H1 (cell line): Measurements from ENCODE around the gene KRT7. TPM values are rescaled to one million over a fixed set of nuclear protein-coding genes. Genes with fewer than 3 reads are reported as not detected.

Experiments used
- CTCF ChIA-PET: fragments of 300-600 bp; sonication (Branson Sonifier 250); formaldehyde crosslinking; loops from one replicate; lab custom pipeline; 2021; ENCODE audit not compliant: partially characterized antibody; lab: Charles Lee
- POLR2A ChIA-PET: fragments of 300-600 bp; sonication (Branson Sonifier 250); formaldehyde crosslinking; loops from one replicate; lab custom pipeline; 2021; ENCODE audit warnings: inconsistent platforms; ENCODE audit not compliant: partially characterized antibody; lab: Charles Lee
- DNase-seq, 2 experiments: peaks; one replicate each; pipeline versions ENCODE4 v3.0.0 to v3.0.0-alpha.2; 2010 to 2022; ENCODE audit warnings: low spot score in 2 of 2, low read depth in 1 of 2, mixed read lengths in 1 of 2
- FAIRE-seq: peaks from 2 replicates; lab custom pipeline; 2011; peaks lifted over from hg19 to GRCh38; lab: Jason Lieb, UNC
- H2AFZ ChIP-seq: 2 replicates; pipeline ENCODE4 v1.8.1; 2012; ENCODE audit warnings: low read length, inconsistent platforms
- H2AK5ac ChIP-seq: 2 replicates; pipeline ENCODE4 v1.6.1; 2013; ENCODE audit warnings: low read depth, low read length
- H2BK120ac ChIP-seq: replicated peaks from 2 replicates; pipeline ENCODE3; 2013; ENCODE audit warnings: low read depth, low read length, inconsistent platforms
- H2BK12ac ChIP-seq: 2 replicates; pipeline ENCODE4 v1.6.1; 2013; ENCODE audit warnings: low read depth, low read length
- H2BK15ac ChIP-seq: 2 replicates; pipeline ENCODE4 v1.6.1; 2013; ENCODE audit warnings: low read length
- H2BK20ac ChIP-seq: 2 replicates; pipeline ENCODE4 v1.6.1; 2013; ENCODE audit warnings: low read length
- H2BK5ac ChIP-seq: 2 replicates; pipeline ENCODE4 v1.6.1; 2013; ENCODE audit warnings: low read depth, low read length
- H3K14ac ChIP-seq: 2 replicates; pipeline ENCODE4 v1.6.1; 2013; ENCODE audit warnings: inconsistent platforms; ENCODE audit not compliant: insufficient read length
- H3K18ac ChIP-seq: 2 replicates; pipeline ENCODE4 v1.6.1; 2013; ENCODE audit warnings: low read length; ENCODE audit errors: extremely low read depth
- H3K23ac ChIP-seq: 2 replicates; pipeline ENCODE4 v1.6.1; 2013; ENCODE audit warnings: inconsistent platforms; ENCODE audit not compliant: insufficient read length
- H3K23me2 ChIP-seq: 2 replicates; pipeline ENCODE4 v1.6.1; 2013; ENCODE audit warnings: low read depth, low read length
- H3K27ac ChIP-seq: 2 replicates; pipeline ENCODE4 v1.6.1; 2011; ENCODE audit warnings: low read depth, low read length, inconsistent platforms
- H3K27me3 ChIP-seq, 4 experiments: replicated peaks in 1 of 4; 1 replicate in 1 of 4; 2 replicates in 3 of 4; pipeline versions ENCODE4 v1.6.1 to v1.8.1; 2011 to 2013; ENCODE audit warnings: low read length in 3 of 4, mild to moderate bottlenecking in 3 of 4, inconsistent platforms in 2 of 4, mixed read lengths in 2 of 4, moderate library complexity in 1 of 4; ENCODE audit not compliant: control insufficient read depth in 3 of 4, insufficient read depth in 3 of 4; ENCODE audit errors: extremely low read depth in 1 of 4
- H3K36me3 ChIP-seq, 4 experiments: 2 replicates each; pipeline versions ENCODE4 v1.6.1 to v1.8.1; 2011 to 2013; ENCODE audit warnings: mild to moderate bottlenecking in 4 of 4, low read length in 3 of 4, moderate library complexity in 2 of 4, control low read depth in 1 of 4, inconsistent platforms in 1 of 4; ENCODE audit not compliant: insufficient read depth in 4 of 4, control insufficient read depth in 2 of 4
- H3K4ac ChIP-seq: replicated peaks from 2 replicates; pipeline ENCODE3; 2013; ENCODE audit warnings: low read length, low read depth, mixed read lengths, inconsistent platforms; ENCODE audit not compliant: insufficient read length
- H3K4me1 ChIP-seq, 4 experiments: replicated peaks in 1 of 4; 1 replicate in 1 of 4; 2 replicates in 3 of 4; pipeline versions ENCODE4 v1.6.1 to v1.8.1; 2011 to 2013; ENCODE audit warnings: low read length in 3 of 4, inconsistent platforms in 2 of 4, mixed read lengths in 1 of 4; ENCODE audit not compliant: insufficient read depth in 4 of 4, control insufficient read depth in 3 of 4
- H3K4me2 ChIP-seq, 2 experiments: 2 replicates each; pipeline versions ENCODE4 v1.6.1 to v1.8.1; 2011 to 2013; ENCODE audit warnings: low read depth in 2 of 2, low read length in 2 of 2, control low read depth in 1 of 2, inconsistent platforms in 1 of 2, mild to moderate bottlenecking in 1 of 2; ENCODE audit not compliant: insufficient read depth in 1 of 2
- H3K4me3 ChIP-seq, 4 experiments: fragments of 200-600, 300-600 bp in 1 of 4; sonication (generic), shearing (Covaris generic), sonication (Bioruptor Twin) in 1 of 4; 2 replicates each; pipeline versions ENCODE4 v1.5.1 to v1.8.1; 2011 to 2016; ENCODE audit warnings: low read length in 4 of 4, low read depth in 3 of 4, control low read depth in 2 of 4, inconsistent platforms in 2 of 4, mild to moderate bottlenecking in 2 of 4, mixed read lengths in 1 of 4, moderate library complexity in 1 of 4; ENCODE audit not compliant: insufficient read depth in 2 of 4; ENCODE audit errors: extremely low read depth in 1 of 4
- H3K56ac ChIP-seq: replicated peaks from 2 replicates; pipeline ENCODE3; 2013; ENCODE audit warnings: low read depth, mild to moderate bottlenecking, mixed read lengths, low read length, inconsistent platforms; ENCODE audit not compliant: insufficient read length
- H3K79me1 ChIP-seq: 2 replicates; pipeline ENCODE4 v1.6.1; 2013; ENCODE audit warnings: low read depth, low read length, control low read depth
- H3K79me2 ChIP-seq, 2 experiments: 2 replicates each; pipeline versions ENCODE4 v1.6.1 to v1.8.1; 2012 to 2013; ENCODE audit warnings: low read length in 2 of 2, mild to moderate bottlenecking in 2 of 2, inconsistent platforms in 1 of 2; ENCODE audit not compliant: insufficient read depth in 2 of 2, control insufficient read depth in 1 of 2
- H3K9ac ChIP-seq, 4 experiments: replicated peaks in 1 of 4; 1 replicate in 1 of 4; 2 replicates in 3 of 4; pipeline versions ENCODE4 v1.6.1 to v1.8.1; 2011 to 2013; ENCODE audit warnings: low read depth in 3 of 4, low read length in 3 of 4, control low read depth in 2 of 4, mild to moderate bottlenecking in 2 of 4, moderate library complexity in 2 of 4, inconsistent platforms in 1 of 4; ENCODE audit errors: extremely low read depth in 1 of 4
- H3K9me3 ChIP-seq, 2 experiments: 2 replicates each; pipeline versions ENCODE4 v1.6.1 to v1.8.1; 2012 to 2013; ENCODE audit warnings: mild to moderate bottlenecking in 2 of 2, moderate library complexity in 2 of 2, control low read depth in 1 of 2, inconsistent platforms in 1 of 2, low read depth in 1 of 2, low read length in 1 of 2, mixed read lengths in 1 of 2; ENCODE audit not compliant: insufficient read depth in 2 of 2
- H4K20me1 ChIP-seq, 2 experiments: replicated peaks in 1 of 2; 2 replicates each; pipeline versions ENCODE3 to v1.8.1; 2011 to 2013; ENCODE audit warnings: inconsistent platforms in 2 of 2, low read length in 2 of 2, mild to moderate bottlenecking in 1 of 2; ENCODE audit not compliant: insufficient read depth in 2 of 2, control insufficient read depth in 1 of 2
- H4K5ac ChIP-seq: 2 replicates; pipeline ENCODE4 v1.6.1; 2013; ENCODE audit warnings: low read length, low read depth, mixed read lengths, inconsistent platforms; ENCODE audit not compliant: insufficient read length
- H4K8ac ChIP-seq: 2 replicates; pipeline ENCODE4 v1.8.0; 2013; ENCODE audit warnings: mild to moderate bottlenecking, moderate library complexity, low read length, inconsistent platforms; ENCODE audit not compliant: insufficient read depth; ENCODE audit errors: extremely low read depth
- H4K91ac ChIP-seq: replicated peaks from 2 replicates; pipeline ENCODE3; 2013; ENCODE audit warnings: low read length, mixed read lengths, inconsistent platforms; ENCODE audit not compliant: insufficient read length
- ATF2 ChIP-seq: IDR thresholded peaks from 2 replicates; pipeline ENCODE4 v1.6.1; 2012; ENCODE audit warnings: low read length, inconsistent platforms
- EP300 ChIP-seq, 2 experiments: IDR thresholded peaks; 1 replicate in 1 of 2; 2 replicates in 1 of 2; pipeline ENCODE4 v1.6.1; 2011 to 2012; ENCODE audit warnings: low read depth in 2 of 2, low read length in 2 of 2, mild to moderate bottlenecking in 2 of 2, borderline replicate concordance in 1 of 2, inconsistent platforms in 1 of 2, moderate library complexity in 1 of 2
- HDAC2 ChIP-seq, 2 experiments: fragments of 300-600 bp in 1 of 2; sonication (generic) in 1 of 2; IDR thresholded peaks; 2 replicates each; pipeline ENCODE4 v1.6.1; 2011 to 2012; ENCODE audit warnings: low read depth in 2 of 2, low read length in 2 of 2, mild to moderate bottlenecking in 2 of 2, moderate library complexity in 2 of 2, borderline replicate concordance in 1 of 2, inconsistent platforms in 1 of 2
- NANOG ChIP-seq: IDR thresholded peaks from 2 replicates; pipeline ENCODE4 v1.6.1; 2011; ENCODE audit warnings: low read length, low read depth, mild to moderate bottlenecking, inconsistent platforms; ENCODE audit not compliant: insufficient read depth, poor library complexity, severe bottlenecking
- POU5F1 ChIP-seq: IDR thresholded peaks from 2 replicates; pipeline ENCODE4 v1.6.1; 2011; ENCODE audit warnings: low read depth, mild to moderate bottlenecking, low read length, moderate library complexity
- RNF2 ChIP-seq: fragments of 200-900, 300-1000 bp; sonication (generic); IDR thresholded peaks from 2 replicates; pipeline ENCODE4 v1.7.1; 2016; ENCODE audit warnings: borderline replicate concordance, low read depth, mild to moderate bottlenecking, antibody characterized with exemption, low read length; ENCODE audit not compliant: poor library complexity, severe bottlenecking; ENCODE audit errors: missing control alignments
- SAP30 ChIP-seq: fragments of 300-600 bp; sonication (generic); IDR thresholded peaks from 2 replicates; pipeline ENCODE4 v1.7.1; 2012; ENCODE audit warnings: low read length, moderate library complexity, mild to moderate bottlenecking, inconsistent platforms; ENCODE audit not compliant: insufficient read depth, insufficient replicate concordance
- SRF ChIP-seq: IDR thresholded peaks from 2 replicates; pipeline ENCODE4 v1.6.1; 2011; ENCODE audit warnings: mild to moderate bottlenecking, low read depth, low read length, moderate library complexity
- TAF7 ChIP-seq: optimal IDR thresholded peaks from 2 replicates; pipeline ENCODE3; 2011; ENCODE audit warnings: low read depth, mild to moderate bottlenecking, inconsistent platforms, low read length, moderate library complexity, borderline replicate concordance
- TEAD4 ChIP-seq: IDR thresholded peaks from 2 replicates; pipeline ENCODE4 v1.6.1; 2012; ENCODE audit warnings: low read depth, low read length, inconsistent platforms, mixed read lengths
- WGBS, 2 experiments: shearing (Covaris generic) in 1 of 2; methylation state at CpG; one replicate each; pipeline versions ENCODE4 v1.1.6 to v1.1.7; 2013 to 2015; ENCODE audit warnings: low lambda C conversion rate in 2 of 2, mixed read lengths in 2 of 2, inconsistent platforms in 1 of 2, low coverage in 1 of 2, missing lambda C conversion rate in 1 of 2; ENCODE audit not compliant: insufficient replicate concordance in 2 of 2, insufficient coverage in 1 of 2, insufficient read length in 1 of 2; ENCODE audit errors: extremely low coverage in 1 of 2, missing lambda C conversion rate in 1 of 2; 5-methylcytosine and 5-hydroxymethylcytosine counted together
- polyA plus RNA-seq, 7 experiments: library from polyadenylated mRNA; depleted of rRNA in 3 of 7; stranded (reverse) in 5 of 7; unstranded in 2 of 7; fragments of >200 nt in 5 of 7; fragments of 200-250 nt in 2 of 7; gene quantifications; 1 replicate in 5 of 7; 2 replicates in 1 of 7; 4 replicates in 1 of 7; pipeline versions ENCODE4 v1.2.1 to v1.2.3, GENCODE V29; 2011 to 2013; ENCODE audit warnings: missing spikeins in 2 of 7, mixed read lengths in 2 of 7
- total RNA-seq: library from RNA; stranded (reverse); fragmentation: NEBNext Ultra II Directional; extraction: Animal tissue kit (Norgen Biotek cat#: 25700); gene quantifications from 2 replicates; pipeline ENCODE4 v1.2.1, GENCODE V29; 2021

Gene KRT7
- total and polyA plus RNA-seq, 2 of the 8 experiments (the other 6 are each of a cell fraction or from before 2014, with no cell fraction given) = 13.2 to 19.0 TPM

DNA sequence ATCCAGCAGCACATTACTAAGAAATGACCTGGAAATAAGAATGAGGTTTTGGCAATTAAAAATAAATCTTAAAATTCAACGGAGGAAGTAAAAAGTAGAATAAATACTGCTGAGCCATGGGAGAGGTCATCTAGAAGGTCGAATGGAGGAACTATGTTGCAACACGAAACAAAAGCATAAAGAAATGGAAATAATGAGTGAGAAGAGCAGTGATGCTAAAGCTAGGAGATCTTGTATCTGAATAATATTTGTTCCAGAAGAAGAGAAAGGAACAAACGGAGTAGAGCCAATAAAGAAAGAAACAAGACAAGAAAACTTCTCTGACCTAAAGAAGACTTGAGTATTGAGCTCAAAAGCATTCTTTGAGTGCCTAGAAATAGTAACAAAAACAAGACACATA lies 6.6 kb upstream of the KRT7 start:
- Histone ChIP-seq H2BK5ac (no peak overlapping the region), H2BK15ac (no peak overlapping the region), H3K36me3 (no peaks in the 10 kb centered on the region; a peak in 1 of 8 replicates), H3K79me2 (no peaks in the 10 kb centered on the region), H2AK5ac (no peak overlapping the region), H3K9ac (no peak overlapping the region), H4K20me1 (no peaks in the 10 kb centered on the region), H3K23ac (no peak overlapping the region), H2BK12ac (no peak overlapping the region), H3K4me3 (no peak overlapping the region), H3K27ac (no peak overlapping the region), H4K8ac (no peak overlapping the region), H3K18ac (no peak overlapping the region), H2BK20ac (no peak overlapping the region), H2AFZ (no peak overlapping the region), H3K56ac (no peak overlapping the region), H4K5ac (no peak overlapping the region), H3K14ac (no peak overlapping the region), H3K23me2 (no peaks in the 10 kb centered on the region), H4K91ac (no peak overlapping the region), H3K79me1 (no peaks in the 10 kb centered on the region), H3K4me1 (peaks cover 0 to 4% (median 3%) of the 10 kb centered on the region in 4 experiments; a peak in 4 of 7 replicates), H3K4ac (no peak overlapping the region), H3K27me3 (peaks cover 0 to 11% (median 6%) of the 10 kb centered on the region in 4 experiments; a peak in 6 of 7 replicates), H3K4me2 (no peak overlapping the region), H3K9me3 (no peaks in the 10 kb centered on the region), H2BK120ac (no peak overlapping the region)
- CTCF ChIA-PET = interaction anchor here (0.6 to 3.5 kb wide), 10 partner anchors 9 to 314 kb away, joined by 3 to 34 read pairs (median 6); no protein-coding TSS in a partner anchor
- WGBS, 2 experiments = 83% methylated on average over 4 of the region's 4 CpGs; no CpG with 5 or more reads in 1 of the 2 experiments
- DNase-seq = no peak
- POLR2A ChIA-PET = no interaction called here
- no peak for FAIRE-seq
- TF ChIP-seq RNF2 = no peak
- TF ChIP-seq HDAC2 (IDR thresholded peaks at IDR 0.05; ENCODE audit: borderline replicate concordance in 1 of 2, low read depth in 2 of 2, low read length in 2 of 2) = no peak
- TF ChIP-seq EP300 (IDR thresholded peaks at IDR 0.05; ENCODE audit: borderline replicate concordance in 1 of 2, low read depth in 2 of 2, low read length in 2 of 2) = no peak
- no peak for TF ChIP-seq POU5F1
- TF ChIP-seq ATF2 = no peak
- TF ChIP-seq SRF = no peak
- no peak for TF ChIP-seq TAF7
- TF ChIP-seq SAP30 = no peak
- TF ChIP-seq NANOG = no peak
- TF ChIP-seq TEAD4 = no peak
